HL-60 (cell line): Measurements from ENCODE around the gene BCL11B.

Experiments
- DNase-seq, 2 experiments: peaks; one replicate each; pipeline ENCODE4 v3.0.0-alpha.2; 2010 to 2020; ENCODE audit warnings: low read depth in 1 of 2, low spot score in 1 of 2
- H3K27ac ChIP-seq: fragments of 250-450 bp; sonication (Bioruptor Pico); replicated peaks from 2 replicates; pipeline ENCODE4 v1.5.1; 2020; ENCODE audit warnings: mild to moderate bottlenecking, moderate library complexity
- H3K27me3 ChIP-seq: fragments of 250-450 bp; sonication (Bioruptor Pico); 2 replicates; pipeline ENCODE4 v1.5.1; 2021; ENCODE audit warnings: mild to moderate bottlenecking, moderate library complexity; ENCODE audit not compliant: insufficient read depth, poor library complexity, severe bottlenecking
- H3K4me3 ChIP-seq: replicated peaks from 2 replicates; pipeline ENCODE4 v1.5.1; 2011; ENCODE audit warnings: mild to moderate bottlenecking, control low read depth, low read length; ENCODE audit not compliant: insufficient read depth
- GABPA ChIP-seq: IDR thresholded peaks from 2 replicates; pipeline ENCODE4 v1.6.1; 2012; ENCODE audit warnings: low read depth
- POLR2AphosphoS5 ChIP-seq: IDR thresholded peaks from 2 replicates; pipeline ENCODE4 v1.6.1; 2012; ENCODE audit warnings: low read depth
- SPI1 ChIP-seq: IDR thresholded peaks from 2 replicates; pipeline ENCODE4 v1.6.1; 2012; ENCODE audit warnings: low read depth, mild to moderate bottlenecking, borderline replicate concordance
- TF ChIP-seq, protein P1 (sequence below): IDR thresholded peaks from one replicate; pipeline ENCODE4 v1.5.1; 2011; ENCODE audit warnings: low read length, control low read depth, inconsistent platforms; ENCODE audit not compliant: insufficient read depth
- TF ChIP-seq, protein P2 (sequence below): IDR thresholded peaks from 2 replicates; pipeline ENCODE4 v1.6.1; 2012; ENCODE audit warnings: low read depth; ENCODE audit not compliant: insufficient replicate concordance

BCL11B gene

DNA sequence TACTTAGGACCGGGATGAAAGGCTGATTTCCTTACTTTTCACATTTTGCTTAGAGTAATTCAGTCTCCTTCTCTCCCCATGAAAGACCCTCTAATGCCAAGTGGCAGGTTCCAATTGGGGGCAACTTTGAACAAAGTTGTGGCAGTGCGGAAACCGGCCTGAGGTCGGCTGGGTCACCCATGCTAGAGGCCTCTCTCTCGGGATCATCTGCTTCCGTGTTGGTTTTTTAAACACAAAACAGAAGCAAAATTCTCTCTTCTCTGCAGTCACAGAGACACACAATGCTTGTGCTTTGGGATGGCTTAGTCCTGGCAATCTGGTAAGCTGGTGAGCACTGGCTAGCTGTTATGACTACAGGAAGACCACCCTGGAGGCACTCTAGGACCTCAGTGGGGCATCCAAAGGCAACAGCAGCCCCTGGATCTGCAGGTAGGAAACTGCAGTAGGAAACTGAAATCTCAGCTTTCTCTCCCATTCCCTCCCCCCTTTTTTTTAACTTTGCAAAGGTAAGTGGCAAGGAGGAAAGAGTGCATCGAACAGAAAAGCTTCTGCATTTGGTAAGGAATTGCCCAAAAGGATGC is 102.1 kb downstream of the BCL11B start:
- DNase-seq, result no peak
- no peak overlapping the region for H3K27ac ChIP-seq

DNA sequence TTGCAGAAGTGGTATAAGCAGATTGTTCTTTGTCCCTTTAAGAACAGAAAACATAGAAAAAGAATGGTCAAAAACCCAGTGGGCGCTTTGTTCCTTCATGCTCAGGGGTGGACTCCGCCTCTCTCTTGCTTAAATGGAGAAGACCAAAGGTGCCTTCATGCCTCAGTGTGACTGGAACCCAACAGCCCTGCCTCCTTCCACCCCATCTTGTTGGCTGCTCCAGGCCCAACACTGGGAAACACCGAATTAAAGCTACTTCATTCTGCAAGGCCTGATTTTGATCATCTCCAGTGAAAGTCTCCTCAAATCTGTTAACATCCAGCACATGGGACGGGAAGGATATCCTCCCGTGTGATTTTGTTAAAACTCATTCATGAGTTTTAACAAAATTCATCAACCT is 103.7 kb downstream of the BCL11B start:
- H3K27me3 ChIP-seq, result peaks cover 3% of the 10 kb centered on the region
- no peak for DNase-seq
- no peak overlapping the region for H3K4me3 ChIP-seq
- no peak for TF ChIP-seq GABPA
- TF ChIP-seq SPI1, result no peak
- TF ChIP-seq, protein P1, sequence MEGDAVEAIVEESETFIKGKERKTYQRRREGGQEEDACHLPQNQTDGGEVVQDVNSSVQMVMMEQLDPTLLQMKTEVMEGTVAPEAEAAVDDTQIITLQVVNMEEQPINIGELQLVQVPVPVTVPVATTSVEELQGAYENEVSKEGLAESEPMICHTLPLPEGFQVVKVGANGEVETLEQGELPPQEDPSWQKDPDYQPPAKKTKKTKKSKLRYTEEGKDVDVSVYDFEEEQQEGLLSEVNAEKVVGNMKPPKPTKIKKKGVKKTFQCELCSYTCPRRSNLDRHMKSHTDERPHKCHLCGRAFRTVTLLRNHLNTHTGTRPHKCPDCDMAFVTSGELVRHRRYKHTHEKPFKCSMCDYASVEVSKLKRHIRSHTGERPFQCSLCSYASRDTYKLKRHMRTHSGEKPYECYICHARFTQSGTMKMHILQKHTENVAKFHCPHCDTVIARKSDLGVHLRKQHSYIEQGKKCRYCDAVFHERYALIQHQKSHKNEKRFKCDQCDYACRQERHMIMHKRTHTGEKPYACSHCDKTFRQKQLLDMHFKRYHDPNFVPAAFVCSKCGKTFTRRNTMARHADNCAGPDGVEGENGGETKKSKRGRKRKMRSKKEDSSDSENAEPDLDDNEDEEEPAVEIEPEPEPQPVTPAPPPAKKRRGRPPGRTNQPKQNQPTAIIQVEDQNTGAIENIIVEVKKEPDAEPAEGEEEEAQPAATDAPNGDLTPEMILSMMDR, result no peak
- TF ChIP-seq, protein P2, sequence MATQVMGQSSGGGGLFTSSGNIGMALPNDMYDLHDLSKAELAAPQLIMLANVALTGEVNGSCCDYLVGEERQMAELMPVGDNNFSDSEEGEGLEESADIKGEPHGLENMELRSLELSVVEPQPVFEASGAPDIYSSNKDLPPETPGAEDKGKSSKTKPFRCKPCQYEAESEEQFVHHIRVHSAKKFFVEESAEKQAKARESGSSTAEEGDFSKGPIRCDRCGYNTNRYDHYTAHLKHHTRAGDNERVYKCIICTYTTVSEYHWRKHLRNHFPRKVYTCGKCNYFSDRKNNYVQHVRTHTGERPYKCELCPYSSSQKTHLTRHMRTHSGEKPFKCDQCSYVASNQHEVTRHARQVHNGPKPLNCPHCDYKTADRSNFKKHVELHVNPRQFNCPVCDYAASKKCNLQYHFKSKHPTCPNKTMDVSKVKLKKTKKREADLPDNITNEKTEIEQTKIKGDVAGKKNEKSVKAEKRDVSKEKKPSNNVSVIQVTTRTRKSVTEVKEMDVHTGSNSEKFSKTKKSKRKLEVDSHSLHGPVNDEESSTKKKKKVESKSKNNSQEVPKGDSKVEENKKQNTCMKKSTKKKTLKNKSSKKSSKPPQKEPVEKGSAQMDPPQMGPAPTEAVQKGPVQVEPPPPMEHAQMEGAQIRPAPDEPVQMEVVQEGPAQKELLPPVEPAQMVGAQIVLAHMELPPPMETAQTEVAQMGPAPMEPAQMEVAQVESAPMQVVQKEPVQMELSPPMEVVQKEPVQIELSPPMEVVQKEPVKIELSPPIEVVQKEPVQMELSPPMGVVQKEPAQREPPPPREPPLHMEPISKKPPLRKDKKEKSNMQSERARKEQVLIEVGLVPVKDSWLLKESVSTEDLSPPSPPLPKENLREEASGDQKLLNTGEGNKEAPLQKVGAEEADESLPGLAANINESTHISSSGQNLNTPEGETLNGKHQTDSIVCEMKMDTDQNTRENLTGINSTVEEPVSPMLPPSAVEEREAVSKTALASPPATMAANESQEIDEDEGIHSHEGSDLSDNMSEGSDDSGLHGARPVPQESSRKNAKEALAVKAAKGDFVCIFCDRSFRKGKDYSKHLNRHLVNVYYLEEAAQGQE, result no peak
- no peak for TF ChIP-seq POLR2AphosphoS5
- H3K27ac ChIP-seq, result no peak overlapping the region

More for the DNA sequence above, 102.1 kb downstream of the BCL11B start:
- H3K27me3 ChIP-seq, result peaks cover 3% of the 10 kb centered on the region
- no peak overlapping the region for H3K4me3 ChIP-seq
- TF ChIP-seq POLR2AphosphoS5, result no peak
- TF ChIP-seq, protein P1, result no peak
- TF ChIP-seq, protein P2, result no peak
- TF ChIP-seq SPI1, result no peak
- TF ChIP-seq GABPA, result no peak

DNA sequence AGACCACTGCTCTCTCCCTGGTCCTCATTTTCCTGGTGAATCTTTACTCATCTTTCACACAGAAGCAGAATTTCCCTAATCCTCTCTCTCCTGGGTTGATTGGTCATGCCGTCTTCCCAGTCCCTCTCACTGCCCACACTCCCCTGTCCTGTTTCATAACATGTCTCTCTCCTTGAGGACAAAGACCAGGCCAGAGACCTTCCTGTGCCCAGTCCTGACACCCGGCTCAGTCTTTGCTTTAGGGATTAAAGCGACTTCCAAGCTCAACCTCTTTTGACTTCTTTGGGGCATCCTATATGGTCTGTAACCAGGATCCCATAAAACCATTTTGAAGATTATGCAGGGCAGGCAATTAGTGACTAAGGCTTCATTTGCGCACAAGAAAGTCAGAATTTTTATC is 105.5 kb downstream of the BCL11B start:
- Histone ChIP-seq H3K27me3 (peaks cover 3% of the 10 kb centered on the region), H3K27ac (no peak overlapping the region), H3K4me3 (no peak overlapping the region)
- DNase-seq, result no peak
- TF ChIP-seq POLR2AphosphoS5 (no peak), GABPA (no peak), SPI1 (no peak)
- TF ChIP-seq, protein P2, result no peak
- TF ChIP-seq, protein P1, result no peak
